ENCODE measurements around the gene ZNF560.

DNA sequence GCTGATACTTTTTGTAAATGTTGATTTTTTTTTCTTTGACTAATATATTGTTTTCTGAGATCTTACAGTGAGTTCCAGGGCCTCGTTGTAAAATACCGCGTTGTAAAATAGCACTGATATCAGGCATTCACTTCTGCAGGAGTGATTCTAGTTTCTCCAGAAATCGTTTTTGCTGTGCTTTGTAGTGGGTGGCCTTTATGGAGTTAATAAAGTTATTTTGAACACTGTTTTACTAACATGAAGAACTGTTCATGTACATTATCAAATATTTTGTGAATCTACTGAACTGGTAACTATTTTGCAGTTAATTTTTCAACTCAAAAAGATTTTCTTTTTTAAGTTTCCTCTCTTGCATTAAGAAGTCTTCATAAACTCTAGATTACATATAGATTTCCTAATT is 62.1 kb downstream of the ZNF560 start:
- TF ChIP-seq, protein P1, sequence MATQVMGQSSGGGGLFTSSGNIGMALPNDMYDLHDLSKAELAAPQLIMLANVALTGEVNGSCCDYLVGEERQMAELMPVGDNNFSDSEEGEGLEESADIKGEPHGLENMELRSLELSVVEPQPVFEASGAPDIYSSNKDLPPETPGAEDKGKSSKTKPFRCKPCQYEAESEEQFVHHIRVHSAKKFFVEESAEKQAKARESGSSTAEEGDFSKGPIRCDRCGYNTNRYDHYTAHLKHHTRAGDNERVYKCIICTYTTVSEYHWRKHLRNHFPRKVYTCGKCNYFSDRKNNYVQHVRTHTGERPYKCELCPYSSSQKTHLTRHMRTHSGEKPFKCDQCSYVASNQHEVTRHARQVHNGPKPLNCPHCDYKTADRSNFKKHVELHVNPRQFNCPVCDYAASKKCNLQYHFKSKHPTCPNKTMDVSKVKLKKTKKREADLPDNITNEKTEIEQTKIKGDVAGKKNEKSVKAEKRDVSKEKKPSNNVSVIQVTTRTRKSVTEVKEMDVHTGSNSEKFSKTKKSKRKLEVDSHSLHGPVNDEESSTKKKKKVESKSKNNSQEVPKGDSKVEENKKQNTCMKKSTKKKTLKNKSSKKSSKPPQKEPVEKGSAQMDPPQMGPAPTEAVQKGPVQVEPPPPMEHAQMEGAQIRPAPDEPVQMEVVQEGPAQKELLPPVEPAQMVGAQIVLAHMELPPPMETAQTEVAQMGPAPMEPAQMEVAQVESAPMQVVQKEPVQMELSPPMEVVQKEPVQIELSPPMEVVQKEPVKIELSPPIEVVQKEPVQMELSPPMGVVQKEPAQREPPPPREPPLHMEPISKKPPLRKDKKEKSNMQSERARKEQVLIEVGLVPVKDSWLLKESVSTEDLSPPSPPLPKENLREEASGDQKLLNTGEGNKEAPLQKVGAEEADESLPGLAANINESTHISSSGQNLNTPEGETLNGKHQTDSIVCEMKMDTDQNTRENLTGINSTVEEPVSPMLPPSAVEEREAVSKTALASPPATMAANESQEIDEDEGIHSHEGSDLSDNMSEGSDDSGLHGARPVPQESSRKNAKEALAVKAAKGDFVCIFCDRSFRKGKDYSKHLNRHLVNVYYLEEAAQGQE (IDR thresholded peaks at IDR 0.05; ENCODE audit: borderline replicate concordance in 1 of 2, low read depth in 1 of 2, low read length in 2 of 2): no peak
- TF ChIP-seq, protein P2, sequence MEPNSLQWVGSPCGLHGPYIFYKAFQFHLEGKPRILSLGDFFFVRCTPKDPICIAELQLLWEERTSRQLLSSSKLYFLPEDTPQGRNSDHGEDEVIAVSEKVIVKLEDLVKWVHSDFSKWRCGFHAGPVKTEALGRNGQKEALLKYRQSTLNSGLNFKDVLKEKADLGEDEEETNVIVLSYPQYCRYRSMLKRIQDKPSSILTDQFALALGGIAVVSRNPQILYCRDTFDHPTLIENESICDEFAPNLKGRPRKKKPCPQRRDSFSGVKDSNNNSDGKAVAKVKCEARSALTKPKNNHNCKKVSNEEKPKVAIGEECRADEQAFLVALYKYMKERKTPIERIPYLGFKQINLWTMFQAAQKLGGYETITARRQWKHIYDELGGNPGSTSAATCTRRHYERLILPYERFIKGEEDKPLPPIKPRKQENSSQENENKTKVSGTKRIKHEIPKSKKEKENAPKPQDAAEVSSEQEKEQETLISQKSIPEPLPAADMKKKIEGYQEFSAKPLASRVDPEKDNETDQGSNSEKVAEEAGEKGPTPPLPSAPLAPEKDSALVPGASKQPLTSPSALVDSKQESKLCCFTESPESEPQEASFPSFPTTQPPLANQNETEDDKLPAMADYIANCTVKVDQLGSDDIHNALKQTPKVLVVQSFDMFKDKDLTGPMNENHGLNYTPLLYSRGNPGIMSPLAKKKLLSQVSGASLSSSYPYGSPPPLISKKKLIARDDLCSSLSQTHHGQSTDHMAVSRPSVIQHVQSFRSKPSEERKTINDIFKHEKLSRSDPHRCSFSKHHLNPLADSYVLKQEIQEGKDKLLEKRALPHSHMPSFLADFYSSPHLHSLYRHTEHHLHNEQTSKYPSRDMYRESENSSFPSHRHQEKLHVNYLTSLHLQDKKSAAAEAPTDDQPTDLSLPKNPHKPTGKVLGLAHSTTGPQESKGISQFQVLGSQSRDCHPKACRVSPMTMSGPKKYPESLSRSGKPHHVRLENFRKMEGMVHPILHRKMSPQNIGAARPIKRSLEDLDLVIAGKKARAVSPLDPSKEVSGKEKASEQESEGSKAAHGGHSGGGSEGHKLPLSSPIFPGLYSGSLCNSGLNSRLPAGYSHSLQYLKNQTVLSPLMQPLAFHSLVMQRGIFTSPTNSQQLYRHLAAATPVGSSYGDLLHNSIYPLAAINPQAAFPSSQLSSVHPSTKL (CRISPR knock-in tag; IDR thresholded peaks at IDR 0.05): no peak
- TF ChIP-seq ZFP36 (IDR thresholded peaks at IDR 0.05; ENCODE audit: borderline replicate concordance, low read depth, low read length, partially characterized antibody) (no peak), HDAC1 (CRISPR knock-in tag; IDR thresholded peaks at IDR 0.05) (no peak), SALL1 (CRISPR knock-in tag; IDR thresholded peaks at IDR 0.05) (no peak), ASH2L (IDR thresholded peaks at IDR 0.05; ENCODE audit: insufficient read length, low read depth, low read length) (no peak), FOXA1 (IDR thresholded peaks at IDR 0.05) (no peak), FOXA1 (CRISPR knock-in tag; IDR thresholded peaks at IDR 0.05) (no peak), ZNF317 (CRISPR knock-in tag; IDR thresholded peaks at IDR 0.05) (no peak), SRF (IDR thresholded peaks at IDR 0.05; ENCODE audit: low read depth, low read length) (no peak), SMC3 (IDR thresholded peaks at IDR 0.05; ENCODE audit: low read length) (no peak), MYC (CRISPR knock-in tag; IDR thresholded peaks at IDR 0.05; ENCODE audit: borderline replicate concordance) (no peak)
- TF ChIP-seq, protein P3, sequence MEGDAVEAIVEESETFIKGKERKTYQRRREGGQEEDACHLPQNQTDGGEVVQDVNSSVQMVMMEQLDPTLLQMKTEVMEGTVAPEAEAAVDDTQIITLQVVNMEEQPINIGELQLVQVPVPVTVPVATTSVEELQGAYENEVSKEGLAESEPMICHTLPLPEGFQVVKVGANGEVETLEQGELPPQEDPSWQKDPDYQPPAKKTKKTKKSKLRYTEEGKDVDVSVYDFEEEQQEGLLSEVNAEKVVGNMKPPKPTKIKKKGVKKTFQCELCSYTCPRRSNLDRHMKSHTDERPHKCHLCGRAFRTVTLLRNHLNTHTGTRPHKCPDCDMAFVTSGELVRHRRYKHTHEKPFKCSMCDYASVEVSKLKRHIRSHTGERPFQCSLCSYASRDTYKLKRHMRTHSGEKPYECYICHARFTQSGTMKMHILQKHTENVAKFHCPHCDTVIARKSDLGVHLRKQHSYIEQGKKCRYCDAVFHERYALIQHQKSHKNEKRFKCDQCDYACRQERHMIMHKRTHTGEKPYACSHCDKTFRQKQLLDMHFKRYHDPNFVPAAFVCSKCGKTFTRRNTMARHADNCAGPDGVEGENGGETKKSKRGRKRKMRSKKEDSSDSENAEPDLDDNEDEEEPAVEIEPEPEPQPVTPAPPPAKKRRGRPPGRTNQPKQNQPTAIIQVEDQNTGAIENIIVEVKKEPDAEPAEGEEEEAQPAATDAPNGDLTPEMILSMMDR (CRISPR knock-in tag; IDR thresholded peaks at IDR 0.05): no peak
- TF ChIP-seq, protein P4, sequence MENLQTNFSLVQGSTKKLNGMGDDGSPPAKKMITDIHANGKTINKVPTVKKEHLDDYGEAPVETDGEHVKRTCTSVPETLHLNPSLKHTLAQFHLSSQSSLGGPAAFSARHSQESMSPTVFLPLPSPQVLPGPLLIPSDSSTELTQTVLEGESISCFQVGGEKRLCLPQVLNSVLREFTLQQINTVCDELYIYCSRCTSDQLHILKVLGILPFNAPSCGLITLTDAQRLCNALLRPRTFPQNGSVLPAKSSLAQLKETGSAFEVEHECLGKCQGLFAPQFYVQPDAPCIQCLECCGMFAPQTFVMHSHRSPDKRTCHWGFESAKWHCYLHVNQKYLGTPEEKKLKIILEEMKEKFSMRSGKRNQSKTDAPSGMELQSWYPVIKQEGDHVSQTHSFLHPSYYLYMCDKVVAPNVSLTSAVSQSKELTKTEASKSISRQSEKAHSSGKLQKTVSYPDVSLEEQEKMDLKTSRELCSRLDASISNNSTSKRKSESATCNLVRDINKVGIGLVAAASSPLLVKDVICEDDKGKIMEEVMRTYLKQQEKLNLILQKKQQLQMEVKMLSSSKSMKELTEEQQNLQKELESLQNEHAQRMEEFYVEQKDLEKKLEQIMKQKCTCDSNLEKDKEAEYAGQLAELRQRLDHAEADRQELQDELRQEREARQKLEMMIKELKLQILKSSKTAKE (CRISPR knock-in tag; IDR thresholded peaks at IDR 0.05; ENCODE audit: borderline replicate concordance): no peak
